Right lobe of liver (tissue), 4 donors: ENCODE results near the gene EMP3.

ENCODE experiments used
- POLR2A ChIP-seq: fragments of 450-650 bp; IDR thresholded peaks from one replicate; pipeline ENCODE4 v1.6.1; 2017; ENCODE audit warnings: antibody characterized with exemption, mild to moderate bottlenecking
- TF ChIP-seq, protein P1 (sequence below), 4 donors: fragments of 200-600 bp in 3 of 4; fragments of 450-650 bp in 1 of 4; IDR thresholded peaks; one replicate each; pipeline versions ENCODE4 v1.5.1 to v1.8.0; 2016 to 2022; ENCODE audit warnings: antibody characterized with exemption in 4 of 4, mild to moderate bottlenecking in 2 of 4
- donor health status: DM: no; HTN: no; CAD: no.
- donor health status: DM: no; HTN: no; CAD: no.
- donor health status: DM: no; HTN: yes; CAD: no.

DNA sequence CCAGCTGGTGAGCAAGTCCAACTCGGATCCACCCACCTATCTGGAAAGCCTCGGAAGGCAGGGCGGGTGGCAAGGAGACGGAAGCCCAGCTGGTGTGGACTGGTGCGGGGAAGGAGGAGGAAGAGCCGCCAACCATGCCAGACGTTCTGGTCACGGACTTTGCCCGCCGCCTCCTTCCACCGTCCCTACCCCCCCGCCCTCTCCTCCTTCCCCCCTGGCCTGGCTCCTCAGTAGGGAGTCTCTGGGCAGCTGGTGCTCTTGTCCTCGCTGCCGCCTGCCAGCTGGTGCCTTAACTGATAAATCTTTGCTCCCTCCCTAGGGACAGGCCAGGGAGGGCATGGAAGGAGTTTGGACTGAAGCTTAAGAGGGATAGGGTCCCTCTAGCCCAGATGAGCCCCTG, 43.6 kb downstream of the EMP3 start:
- TF ChIP-seq, protein P1, sequence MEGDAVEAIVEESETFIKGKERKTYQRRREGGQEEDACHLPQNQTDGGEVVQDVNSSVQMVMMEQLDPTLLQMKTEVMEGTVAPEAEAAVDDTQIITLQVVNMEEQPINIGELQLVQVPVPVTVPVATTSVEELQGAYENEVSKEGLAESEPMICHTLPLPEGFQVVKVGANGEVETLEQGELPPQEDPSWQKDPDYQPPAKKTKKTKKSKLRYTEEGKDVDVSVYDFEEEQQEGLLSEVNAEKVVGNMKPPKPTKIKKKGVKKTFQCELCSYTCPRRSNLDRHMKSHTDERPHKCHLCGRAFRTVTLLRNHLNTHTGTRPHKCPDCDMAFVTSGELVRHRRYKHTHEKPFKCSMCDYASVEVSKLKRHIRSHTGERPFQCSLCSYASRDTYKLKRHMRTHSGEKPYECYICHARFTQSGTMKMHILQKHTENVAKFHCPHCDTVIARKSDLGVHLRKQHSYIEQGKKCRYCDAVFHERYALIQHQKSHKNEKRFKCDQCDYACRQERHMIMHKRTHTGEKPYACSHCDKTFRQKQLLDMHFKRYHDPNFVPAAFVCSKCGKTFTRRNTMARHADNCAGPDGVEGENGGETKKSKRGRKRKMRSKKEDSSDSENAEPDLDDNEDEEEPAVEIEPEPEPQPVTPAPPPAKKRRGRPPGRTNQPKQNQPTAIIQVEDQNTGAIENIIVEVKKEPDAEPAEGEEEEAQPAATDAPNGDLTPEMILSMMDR (IDR thresholded peaks at IDR 0.05): no peak
- no peak for TF ChIP-seq POLR2A
